Thyroid gland (tissue), 4 donors: ENCODE data around the gene ALOX5.

Experiments used
- CTCF ChIP-seq, 6 experiments: fragments of 200-600 bp in 3 of 6; fragments of 450-650 bp in 3 of 6; sonication (generic) in 3 of 6; IDR thresholded peaks; one replicate each; pipeline ENCODE4 v1.5.1; 2016 to 2019; ENCODE audit warnings: antibody characterized with exemption in 6 of 6, mild to moderate bottlenecking in 2 of 6, inconsistent platforms in 1 of 6, moderate library complexity in 1 of 6
- POLR2A ChIP-seq, 2 donors: fragments of 450-650 bp; IDR thresholded peaks; one replicate each; pipeline ENCODE4 v1.6.1; 2017; ENCODE audit warnings: antibody characterized with exemption in 2 of 2, mild to moderate bottlenecking in 2 of 2, moderate library complexity in 1 of 2

- TF ChIP-seq CTCF (IDR thresholded peaks at IDR 0.05) (no peak), POLR2A (IDR thresholded peaks at IDR 0.05) (no peak)
Observed at GRCh38 chr10:45377858-45378257, 3.8 kb downstream of the ALOX5 start.
